ENCODE data around the gene KCNMA1.

KCNMA1 gene

DNA sequence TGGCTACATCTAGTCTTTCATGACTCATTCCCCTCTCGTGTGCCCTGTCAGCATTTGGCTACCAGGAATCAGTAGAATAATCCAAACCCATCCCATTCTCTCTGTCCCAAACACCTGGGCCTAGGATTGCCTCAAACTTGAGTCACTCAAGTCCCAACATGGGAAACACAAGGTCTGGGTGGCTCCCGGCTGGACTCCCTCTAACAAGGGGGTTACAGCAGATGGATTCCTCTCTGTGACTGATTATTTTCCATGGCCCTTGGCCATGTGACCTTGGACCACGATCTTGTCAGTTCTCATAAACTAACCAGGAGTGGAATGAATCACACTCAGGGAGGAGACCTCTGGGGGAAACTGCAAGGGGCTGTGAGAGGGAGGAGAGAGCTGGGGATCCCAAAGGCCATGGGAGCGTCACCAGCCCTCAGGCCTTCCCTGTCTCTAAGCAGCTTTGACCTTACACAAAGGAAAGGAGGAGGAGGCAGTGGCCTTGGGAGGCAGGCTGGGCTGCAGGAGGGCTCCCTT is 533.1 kb downstream of the KCNMA1 start:
- TF ChIP-seq, protein P1, sequence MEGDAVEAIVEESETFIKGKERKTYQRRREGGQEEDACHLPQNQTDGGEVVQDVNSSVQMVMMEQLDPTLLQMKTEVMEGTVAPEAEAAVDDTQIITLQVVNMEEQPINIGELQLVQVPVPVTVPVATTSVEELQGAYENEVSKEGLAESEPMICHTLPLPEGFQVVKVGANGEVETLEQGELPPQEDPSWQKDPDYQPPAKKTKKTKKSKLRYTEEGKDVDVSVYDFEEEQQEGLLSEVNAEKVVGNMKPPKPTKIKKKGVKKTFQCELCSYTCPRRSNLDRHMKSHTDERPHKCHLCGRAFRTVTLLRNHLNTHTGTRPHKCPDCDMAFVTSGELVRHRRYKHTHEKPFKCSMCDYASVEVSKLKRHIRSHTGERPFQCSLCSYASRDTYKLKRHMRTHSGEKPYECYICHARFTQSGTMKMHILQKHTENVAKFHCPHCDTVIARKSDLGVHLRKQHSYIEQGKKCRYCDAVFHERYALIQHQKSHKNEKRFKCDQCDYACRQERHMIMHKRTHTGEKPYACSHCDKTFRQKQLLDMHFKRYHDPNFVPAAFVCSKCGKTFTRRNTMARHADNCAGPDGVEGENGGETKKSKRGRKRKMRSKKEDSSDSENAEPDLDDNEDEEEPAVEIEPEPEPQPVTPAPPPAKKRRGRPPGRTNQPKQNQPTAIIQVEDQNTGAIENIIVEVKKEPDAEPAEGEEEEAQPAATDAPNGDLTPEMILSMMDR (IDR thresholded peaks at IDR 0.05; ENCODE audit: low read depth, low read length): no peak
- no peak for TF ChIP-seq MYC (IDR thresholded peaks at IDR 0.05; ENCODE audit: low read depth, low read length)
- no peak for TF ChIP-seq POLR2A (IDR thresholded peaks at IDR 0.05; ENCODE audit: extremely low read depth, insufficient read length)
- TF ChIP-seq, protein P2, sequence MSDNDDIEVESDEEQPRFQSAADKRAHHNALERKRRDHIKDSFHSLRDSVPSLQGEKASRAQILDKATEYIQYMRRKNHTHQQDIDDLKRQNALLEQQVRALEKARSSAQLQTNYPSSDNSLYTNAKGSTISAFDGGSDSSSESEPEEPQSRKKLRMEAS (IDR thresholded peaks at IDR 0.05; ENCODE audit: low read depth, low read length): no peak
- no peak overlapping the region for H3K4me3 ChIP-seq (ENCODE audit: low read depth, low read length)
- no peak for DNase-seq (ENCODE audit: low read depth)

DNA sequence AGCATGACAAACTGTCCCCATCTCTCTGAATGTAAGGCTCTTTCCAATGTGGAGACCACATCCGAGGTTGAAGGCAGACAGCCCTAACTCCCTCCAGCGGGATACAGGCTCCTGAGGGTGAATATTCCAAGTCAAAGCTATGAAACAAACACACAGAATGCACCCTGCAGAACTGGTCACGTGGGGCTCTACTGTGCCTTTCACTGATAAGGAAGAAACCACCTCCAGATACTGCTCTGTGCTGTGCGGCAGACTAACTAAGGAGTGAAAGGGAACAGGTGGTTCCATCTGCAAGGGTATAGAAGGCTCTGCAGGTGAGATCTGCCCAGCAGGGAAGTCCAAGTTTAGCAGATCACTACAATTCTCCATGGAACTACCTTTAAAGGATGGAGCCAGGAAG is 534.4 kb downstream of the KCNMA1 start:
- no peak for DNase-seq (ENCODE audit: low read depth)
- TF ChIP-seq, protein P2 (IDR thresholded peaks at IDR 0.05; ENCODE audit: low read depth, low read length): no peak
- TF ChIP-seq MYC (IDR thresholded peaks at IDR 0.05; ENCODE audit: low read depth, low read length) (no peak), POLR2A (IDR thresholded peaks at IDR 0.05; ENCODE audit: extremely low read depth, insufficient read length) (no peak)
- TF ChIP-seq, protein P1 (IDR thresholded peaks at IDR 0.05; ENCODE audit: low read depth, low read length): no peak
- no peak overlapping the region for H3K4me3 ChIP-seq (ENCODE audit: low read depth, low read length)

DNA sequence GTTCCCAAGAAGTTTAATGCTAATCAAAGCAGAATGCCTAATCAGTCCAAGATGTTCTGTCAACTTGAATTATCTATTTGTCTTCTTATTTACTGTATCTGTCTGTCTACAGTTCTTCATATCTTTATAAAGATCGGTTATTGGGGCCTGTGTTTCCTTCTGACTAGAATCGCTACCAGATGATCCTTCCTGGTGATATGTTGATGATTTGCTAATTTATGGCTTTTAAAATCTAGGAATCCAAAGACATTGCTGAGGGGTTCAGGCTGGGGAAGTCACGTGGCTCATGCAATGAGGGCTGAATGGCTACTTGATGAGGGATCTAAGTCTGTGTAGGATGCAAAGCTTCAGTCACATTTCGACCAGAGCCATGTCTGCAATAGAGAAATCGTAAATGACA is 536.3 kb downstream of the KCNMA1 start:
- no peak for DNase-seq (ENCODE audit: low read depth)
- no peak overlapping the region for H3K4me3 ChIP-seq (ENCODE audit: low read depth, low read length)
- TF ChIP-seq, protein P2 (IDR thresholded peaks at IDR 0.05; ENCODE audit: low read depth, low read length): no peak
- TF ChIP-seq MYC (IDR thresholded peaks at IDR 0.05; ENCODE audit: low read depth, low read length): no peak
- TF ChIP-seq, protein P1 (IDR thresholded peaks at IDR 0.05; ENCODE audit: low read depth, low read length): no peak
- TF ChIP-seq POLR2A (IDR thresholded peaks at IDR 0.05; ENCODE audit: extremely low read depth, insufficient read length): no peak

DNA sequence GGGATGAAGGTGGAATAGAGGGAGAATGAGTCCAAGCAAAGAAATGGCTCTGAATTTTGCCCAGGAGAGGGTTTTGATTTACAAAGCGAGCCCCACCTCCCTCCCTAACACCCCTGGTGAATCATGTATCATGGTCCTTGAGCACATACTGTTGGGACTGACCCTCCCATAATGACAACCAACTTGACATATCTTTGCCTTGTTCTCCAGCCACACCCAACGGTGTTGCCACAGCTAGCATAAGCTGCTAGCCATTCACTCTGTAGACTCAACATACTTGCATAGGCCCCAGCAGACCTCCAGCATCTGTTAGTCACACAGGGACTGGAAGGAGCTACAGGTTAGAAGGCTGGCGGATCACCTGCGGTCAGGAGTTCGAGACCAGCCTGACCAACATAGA is 538.5 kb downstream of the KCNMA1 start:
- H3K4me3 ChIP-seq (ENCODE audit: low read depth, low read length): no peak overlapping the region
- DNase-seq (ENCODE audit: low read depth): no peak
- TF ChIP-seq, protein P2 (IDR thresholded peaks at IDR 0.05; ENCODE audit: low read depth, low read length): no peak
- TF ChIP-seq, protein P1 (IDR thresholded peaks at IDR 0.05; ENCODE audit: low read depth, low read length): no peak
- TF ChIP-seq MYC (IDR thresholded peaks at IDR 0.05; ENCODE audit: low read depth, low read length) (no peak), POLR2A (IDR thresholded peaks at IDR 0.05; ENCODE audit: extremely low read depth, insufficient read length) (no peak)

DNA sequence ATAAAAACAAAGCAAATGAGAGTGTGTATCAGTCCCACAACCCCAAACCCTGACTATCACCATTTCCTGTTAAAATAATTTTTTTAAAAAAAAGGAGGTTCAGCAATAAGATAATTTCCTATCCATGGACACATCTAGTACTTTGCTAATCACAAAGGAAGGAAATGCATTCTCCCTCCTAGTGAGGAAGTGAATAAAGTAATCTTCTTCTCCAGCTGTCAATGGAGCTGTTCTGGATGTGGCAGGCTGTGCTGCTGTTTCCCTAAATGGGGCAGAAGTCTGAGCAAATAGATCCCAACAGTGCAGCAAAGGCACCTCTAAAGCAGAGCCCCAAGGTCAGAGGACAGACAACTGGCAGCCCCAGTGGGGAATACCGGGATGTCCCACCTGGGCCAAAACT is 540.0 kb downstream of the KCNMA1 start:
- H3K4me3 ChIP-seq (ENCODE audit: low read depth, low read length): no peak overlapping the region
- TF ChIP-seq, protein P2 (IDR thresholded peaks at IDR 0.05; ENCODE audit: low read depth, low read length): no peak
- TF ChIP-seq POLR2A (IDR thresholded peaks at IDR 0.05; ENCODE audit: extremely low read depth, insufficient read length) (no peak), MYC (IDR thresholded peaks at IDR 0.05; ENCODE audit: low read depth, low read length) (no peak)
- TF ChIP-seq, protein P1 (IDR thresholded peaks at IDR 0.05; ENCODE audit: low read depth, low read length): no peak
- no peak for DNase-seq (ENCODE audit: low read depth)

All from NB4 (cell line).